LNCAP (cell line): ENCODE data around the gene NELFE.

Experiments
- TF ChIP-seq, protein P1 (sequence below): fragments of 450-650 bp; IDR thresholded peaks from 2 replicates; pipeline ENCODE4 v1.5.1; 2017; ENCODE audit warnings: mild to moderate bottlenecking

NELFE gene

DNA sequence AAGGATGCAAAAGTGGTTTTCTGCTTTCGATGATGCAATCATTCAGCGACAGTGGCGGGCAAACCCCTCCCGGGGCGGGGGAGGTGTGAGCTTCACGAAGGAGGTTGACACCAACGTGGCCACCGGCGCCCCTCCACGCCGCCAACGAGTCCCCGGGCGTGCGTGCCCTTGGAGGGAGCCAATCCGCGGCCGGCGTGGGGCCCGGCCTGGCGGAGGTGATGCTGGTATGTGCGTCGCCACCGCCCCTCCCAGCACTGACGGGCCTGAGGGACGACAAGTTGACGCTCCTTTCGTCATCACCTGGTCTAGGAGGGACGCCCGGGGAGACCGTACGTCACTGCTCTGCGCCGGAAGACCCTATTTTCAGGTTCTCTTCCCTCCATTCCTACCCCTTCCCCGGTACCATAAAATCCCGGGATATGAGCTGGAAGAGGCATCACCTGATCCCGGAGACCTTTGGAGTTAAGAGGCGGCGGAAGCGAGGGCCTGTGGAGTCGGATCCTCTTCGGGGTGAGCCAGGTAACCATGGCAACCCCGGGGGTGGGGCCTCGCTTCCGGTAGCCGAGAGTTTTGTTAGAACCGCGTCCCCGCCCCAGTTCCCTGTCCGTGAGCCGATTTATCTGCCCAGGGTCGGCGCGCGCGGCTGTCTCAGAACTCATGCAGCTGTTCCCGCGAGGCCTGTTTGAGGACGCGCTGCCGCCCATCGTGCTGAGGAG, 13.4 kb upstream of the NELFE start, which contains the start of gene DXO:
Gene DXO (minus strand): TSS at position 146 of the 716 bp plus-strand sequence. CDS start 463 bp downstream, outside the sequence.
- TF ChIP-seq, protein P1, sequence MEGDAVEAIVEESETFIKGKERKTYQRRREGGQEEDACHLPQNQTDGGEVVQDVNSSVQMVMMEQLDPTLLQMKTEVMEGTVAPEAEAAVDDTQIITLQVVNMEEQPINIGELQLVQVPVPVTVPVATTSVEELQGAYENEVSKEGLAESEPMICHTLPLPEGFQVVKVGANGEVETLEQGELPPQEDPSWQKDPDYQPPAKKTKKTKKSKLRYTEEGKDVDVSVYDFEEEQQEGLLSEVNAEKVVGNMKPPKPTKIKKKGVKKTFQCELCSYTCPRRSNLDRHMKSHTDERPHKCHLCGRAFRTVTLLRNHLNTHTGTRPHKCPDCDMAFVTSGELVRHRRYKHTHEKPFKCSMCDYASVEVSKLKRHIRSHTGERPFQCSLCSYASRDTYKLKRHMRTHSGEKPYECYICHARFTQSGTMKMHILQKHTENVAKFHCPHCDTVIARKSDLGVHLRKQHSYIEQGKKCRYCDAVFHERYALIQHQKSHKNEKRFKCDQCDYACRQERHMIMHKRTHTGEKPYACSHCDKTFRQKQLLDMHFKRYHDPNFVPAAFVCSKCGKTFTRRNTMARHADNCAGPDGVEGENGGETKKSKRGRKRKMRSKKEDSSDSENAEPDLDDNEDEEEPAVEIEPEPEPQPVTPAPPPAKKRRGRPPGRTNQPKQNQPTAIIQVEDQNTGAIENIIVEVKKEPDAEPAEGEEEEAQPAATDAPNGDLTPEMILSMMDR, result no peak

- TF ChIP-seq, protein P1, result no peak
Observed at GRCh38 chr6:31971279-31971992, 12.7 kb upstream of the NELFE start.

GRCh38 chr6:31970604-31971271, 12.0 kb upstream of the NELFE start:
- TF ChIP-seq, protein P1, result no peak

- TF ChIP-seq, protein P1, result no peak
Observed at GRCh38 chr6:31969712-31970603, 11.2 kb upstream of the NELFE start.

GRCh38 chr6:31968791-31969711, 10.3 kb upstream of the NELFE start:
- TF ChIP-seq, protein P1, result no peak

DNA sequence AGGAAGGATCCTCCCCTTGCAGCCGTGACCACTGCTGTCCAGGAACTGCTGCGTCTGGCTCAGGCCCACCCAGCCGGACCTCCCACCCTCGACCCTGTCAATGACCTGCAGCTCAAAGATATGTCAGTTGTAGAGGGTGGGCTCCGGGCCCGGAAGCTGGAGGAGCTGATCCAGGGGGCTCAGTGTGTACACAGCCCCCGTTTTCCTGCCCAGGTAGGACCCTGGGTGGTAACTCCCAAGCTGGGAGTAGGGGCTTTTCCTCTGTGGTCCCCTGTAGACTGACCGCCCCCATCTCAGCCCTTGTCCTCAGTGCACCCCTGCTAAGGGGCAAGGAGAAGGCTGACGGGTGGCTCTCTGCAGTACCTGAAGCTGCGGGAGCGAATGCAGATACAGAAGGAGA, 9.6 kb upstream of the NELFE start:
- TF ChIP-seq, protein P1, result no peak
